Measurements from ENCODE around the gene LIMK2.

GRCh38 chr22:31250740-31251600 lies 38.9 kb downstream of the LIMK2 start:
- TF ChIP-seq ATF3 (IDR thresholded peaks at IDR 0.05; ENCODE audit: borderline replicate concordance, extremely low read depth, low read depth, low read length): no peak
- no peak for TF ChIP-seq ESRRA (IDR thresholded peaks at IDR 0.05; ENCODE audit: low read length)
- TF ChIP-seq, protein P1, sequence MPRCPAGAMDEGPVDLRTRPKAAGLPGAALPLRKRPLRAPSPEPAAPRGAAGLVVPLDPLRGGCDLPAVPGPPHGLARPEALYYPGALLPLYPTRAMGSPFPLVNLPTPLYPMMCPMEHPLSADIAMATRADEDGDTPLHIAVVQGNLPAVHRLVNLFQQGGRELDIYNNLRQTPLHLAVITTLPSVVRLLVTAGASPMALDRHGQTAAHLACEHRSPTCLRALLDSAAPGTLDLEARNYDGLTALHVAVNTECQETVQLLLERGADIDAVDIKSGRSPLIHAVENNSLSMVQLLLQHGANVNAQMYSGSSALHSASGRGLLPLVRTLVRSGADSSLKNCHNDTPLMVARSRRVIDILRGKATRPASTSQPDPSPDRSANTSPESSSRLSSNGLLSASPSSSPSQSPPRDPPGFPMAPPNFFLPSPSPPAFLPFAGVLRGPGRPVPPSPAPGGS (IDR thresholded peaks at IDR 0.05; ENCODE audit: borderline replicate concordance, insufficient read depth, low read depth, low read length, poor library complexity, severe bottlenecking): no peak
- TF ChIP-seq SPI1 (IDR thresholded peaks at IDR 0.05; ENCODE audit: borderline replicate concordance, insufficient read depth, low read depth, low read length): no peak
- no peak for TF ChIP-seq MYC (IDR thresholded peaks at IDR 0.05; ENCODE audit: insufficient read depth, insufficient read length, insufficient replicate concordance, low read length, severe bottlenecking)
- no peak for TF ChIP-seq ZZZ3 (IDR thresholded peaks at IDR 0.05; ENCODE audit: control insufficient read depth, insufficient read length, low read depth)
- TF ChIP-seq BCLAF1 (IDR thresholded peaks at IDR 0.05): no peak
- TF ChIP-seq EZH2 (IDR thresholded peaks at IDR 0.05; ENCODE audit: borderline replicate concordance, control insufficient read depth, low read depth, low read length): no peak
- TF ChIP-seq POLR2A (IDR thresholded peaks at IDR 0.05; ENCODE audit: low read depth, low read length): no peak
- no peak for TF ChIP-seq NBN (IDR thresholded peaks at IDR 0.05)
- TF ChIP-seq EGR1 (IDR thresholded peaks at IDR 0.05; ENCODE audit: borderline replicate concordance in 1 of 2, low read depth in 2 of 2, low read length in 2 of 2): no peak
- TF ChIP-seq, protein P2, sequence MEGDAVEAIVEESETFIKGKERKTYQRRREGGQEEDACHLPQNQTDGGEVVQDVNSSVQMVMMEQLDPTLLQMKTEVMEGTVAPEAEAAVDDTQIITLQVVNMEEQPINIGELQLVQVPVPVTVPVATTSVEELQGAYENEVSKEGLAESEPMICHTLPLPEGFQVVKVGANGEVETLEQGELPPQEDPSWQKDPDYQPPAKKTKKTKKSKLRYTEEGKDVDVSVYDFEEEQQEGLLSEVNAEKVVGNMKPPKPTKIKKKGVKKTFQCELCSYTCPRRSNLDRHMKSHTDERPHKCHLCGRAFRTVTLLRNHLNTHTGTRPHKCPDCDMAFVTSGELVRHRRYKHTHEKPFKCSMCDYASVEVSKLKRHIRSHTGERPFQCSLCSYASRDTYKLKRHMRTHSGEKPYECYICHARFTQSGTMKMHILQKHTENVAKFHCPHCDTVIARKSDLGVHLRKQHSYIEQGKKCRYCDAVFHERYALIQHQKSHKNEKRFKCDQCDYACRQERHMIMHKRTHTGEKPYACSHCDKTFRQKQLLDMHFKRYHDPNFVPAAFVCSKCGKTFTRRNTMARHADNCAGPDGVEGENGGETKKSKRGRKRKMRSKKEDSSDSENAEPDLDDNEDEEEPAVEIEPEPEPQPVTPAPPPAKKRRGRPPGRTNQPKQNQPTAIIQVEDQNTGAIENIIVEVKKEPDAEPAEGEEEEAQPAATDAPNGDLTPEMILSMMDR (IDR thresholded peaks at IDR 0.05 in 2 of 3, conservative IDR thresholded peaks at IDR 0.05 in 1 of 3; ENCODE audit: control insufficient read depth in 2 of 3, extremely low read depth in 1 of 3, insufficient read depth in 1 of 3, low read depth in 3 of 3, low read length in 3 of 3): no peak
- no peak for TF ChIP-seq SREBF2 (IDR thresholded peaks at IDR 0.05; ENCODE audit: low read length)
- no peak for TF ChIP-seq ETV6 (conservative IDR thresholded peaks at IDR 0.05 in 1 of 2, IDR thresholded peaks at IDR 0.05 in 1 of 2; ENCODE audit: borderline replicate concordance in 1 of 2, low read depth in 1 of 2)

All from GM12878 (cell line).